ENCODE data around the gene POLD2. TPM values are rescaled to one million over a fixed set of nuclear protein-coding genes. Genes with fewer than 3 reads are reported as not detected.

POLD2 gene
- total RNA-seq, 4 donors from 2014 or later, result 50.8 to 69.0 (median 58.7) TPM

DNA sequence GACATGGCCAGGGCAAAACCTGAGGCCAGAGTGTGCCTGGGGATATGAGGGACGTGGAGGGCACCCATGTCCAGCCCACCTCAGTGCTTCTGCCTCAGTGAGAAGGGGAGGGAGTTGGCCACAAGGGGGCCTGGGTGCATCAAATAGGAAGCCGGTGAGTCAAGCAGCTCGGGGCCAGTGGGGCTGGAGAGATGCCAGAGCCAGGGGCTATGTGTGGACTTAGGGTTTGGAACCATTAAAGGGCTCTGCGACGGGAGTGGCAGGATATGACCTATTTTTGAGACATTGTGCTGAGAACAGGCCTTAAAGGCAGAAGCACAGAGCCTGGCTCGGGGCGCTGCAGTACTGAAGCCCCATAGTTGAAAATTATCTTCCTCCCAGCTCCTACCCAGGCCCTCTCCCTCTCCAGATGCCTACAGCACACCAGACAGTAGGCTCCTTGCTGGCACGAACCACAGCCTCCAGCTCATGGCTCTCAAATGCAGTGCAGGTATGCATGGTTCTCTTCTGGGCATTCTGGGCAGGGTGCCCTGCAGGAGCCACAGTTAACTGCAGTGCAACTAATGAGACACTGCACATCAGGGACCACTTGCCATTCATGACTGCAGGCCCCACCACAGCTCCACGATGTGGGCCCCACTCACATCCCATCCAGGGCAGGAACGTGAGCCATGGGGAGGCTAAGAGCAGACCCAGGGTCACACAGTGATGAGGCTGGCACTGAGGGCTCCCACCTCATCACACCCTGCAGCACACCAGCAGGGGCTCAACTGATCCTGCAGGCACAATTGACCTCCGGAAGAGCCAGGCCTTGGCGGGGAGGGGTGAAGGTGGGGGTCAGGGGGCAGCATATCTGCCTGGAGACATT lies 50.8 kb downstream of the POLD2 start:
- peak in 1 of 2 donors; percentile 95 for DNase-seq (ENCODE audit: low spot score in 2 of 2)
- intact Hi-C loops (cut with DNase I; ENCODE audit: low total_unique reads), result no loop called here

DNA sequence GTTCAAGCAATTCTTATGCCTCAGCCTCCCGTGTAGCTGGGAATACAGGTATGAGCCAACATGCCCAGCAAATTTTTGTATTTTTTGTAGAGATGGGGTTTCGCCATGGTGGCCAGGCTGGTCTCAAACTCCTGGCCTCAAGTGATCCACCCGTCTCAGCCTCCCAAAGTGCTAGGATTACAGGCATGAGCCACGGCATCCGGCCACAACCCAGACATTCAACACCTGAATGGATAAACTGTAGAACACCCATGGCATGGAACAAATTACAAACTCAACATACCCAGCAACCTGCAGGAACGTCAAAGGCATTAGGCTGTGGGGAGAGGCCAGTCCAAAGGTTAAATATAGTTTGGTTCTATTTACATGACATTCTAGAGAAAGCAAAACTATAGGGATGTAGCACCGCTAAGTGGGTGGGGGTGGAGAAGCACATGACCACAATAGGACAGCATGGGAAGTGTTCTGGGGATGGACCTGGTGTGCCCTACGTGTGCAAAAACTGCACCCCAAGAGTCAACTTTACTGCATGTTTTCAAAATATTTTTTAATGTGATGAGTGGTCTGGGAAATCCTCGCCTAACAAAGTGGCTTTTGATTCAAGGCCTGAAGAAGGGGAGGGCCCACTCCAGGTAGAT lies 51.5 kb downstream of the POLD2 start:
- DNase-seq (ENCODE audit: low spot score in 2 of 2), result no peak
- intact Hi-C loops (cut with DNase I; ENCODE audit: low total_unique reads), result no loop called here
- no peak for TF ChIP-seq POLR2A (IDR thresholded peaks at IDR 0.05)
- TF ChIP-seq, protein P1, sequence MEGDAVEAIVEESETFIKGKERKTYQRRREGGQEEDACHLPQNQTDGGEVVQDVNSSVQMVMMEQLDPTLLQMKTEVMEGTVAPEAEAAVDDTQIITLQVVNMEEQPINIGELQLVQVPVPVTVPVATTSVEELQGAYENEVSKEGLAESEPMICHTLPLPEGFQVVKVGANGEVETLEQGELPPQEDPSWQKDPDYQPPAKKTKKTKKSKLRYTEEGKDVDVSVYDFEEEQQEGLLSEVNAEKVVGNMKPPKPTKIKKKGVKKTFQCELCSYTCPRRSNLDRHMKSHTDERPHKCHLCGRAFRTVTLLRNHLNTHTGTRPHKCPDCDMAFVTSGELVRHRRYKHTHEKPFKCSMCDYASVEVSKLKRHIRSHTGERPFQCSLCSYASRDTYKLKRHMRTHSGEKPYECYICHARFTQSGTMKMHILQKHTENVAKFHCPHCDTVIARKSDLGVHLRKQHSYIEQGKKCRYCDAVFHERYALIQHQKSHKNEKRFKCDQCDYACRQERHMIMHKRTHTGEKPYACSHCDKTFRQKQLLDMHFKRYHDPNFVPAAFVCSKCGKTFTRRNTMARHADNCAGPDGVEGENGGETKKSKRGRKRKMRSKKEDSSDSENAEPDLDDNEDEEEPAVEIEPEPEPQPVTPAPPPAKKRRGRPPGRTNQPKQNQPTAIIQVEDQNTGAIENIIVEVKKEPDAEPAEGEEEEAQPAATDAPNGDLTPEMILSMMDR (IDR thresholded peaks at IDR 0.05), result no peak
- no peak overlapping the region for H3K4me3 ChIP-seq (ENCODE audit: low read depth, poor library complexity, severe bottlenecking)
- 55 to 57% methylated on average over 9 of the region's 9 CpGs for WGBS, 2 donors

More for the DNA sequence above, 50.8 kb downstream of the POLD2 start:
- TF ChIP-seq POLR2A (IDR thresholded peaks at IDR 0.05), result no peak
- TF ChIP-seq, protein P1 (IDR thresholded peaks at IDR 0.05), result no peak
- H3K4me3 ChIP-seq (ENCODE audit: low read depth, poor library complexity, severe bottlenecking), result no peak overlapping the region
- WGBS, 2 donors, result 39% methylated on average over 11 to 12 of the region's 12 CpGs

DNA sequence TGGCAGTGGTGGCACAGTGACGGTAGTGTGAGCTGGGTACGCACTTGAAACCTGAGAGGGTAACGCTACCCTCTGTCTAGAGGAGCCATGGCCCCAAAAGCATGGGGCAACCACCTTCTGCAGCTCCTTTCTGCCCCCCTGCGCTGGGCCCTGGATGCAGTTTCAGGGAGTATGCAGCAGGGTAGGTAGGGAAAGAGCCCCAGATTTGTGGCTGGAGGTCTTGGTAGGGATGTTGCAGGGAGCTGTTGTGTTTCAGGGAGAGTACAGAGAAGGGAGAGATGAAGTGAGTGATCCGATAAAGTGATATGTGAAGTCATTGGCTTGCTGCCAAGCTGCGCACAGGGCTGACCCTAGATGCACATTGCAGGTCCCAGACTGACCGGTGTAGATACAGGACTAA lies 55.3 kb downstream of the POLD2 start:
- no peak for DNase-seq (ENCODE audit: low spot score in 2 of 2)
- TF ChIP-seq, protein P1 (IDR thresholded peaks at IDR 0.05), result no peak
- TF ChIP-seq POLR2A (IDR thresholded peaks at IDR 0.05), result no peak
- 72 to 73% methylated on average over 7 of the region's 7 CpGs for WGBS, 2 donors
- no peak overlapping the region for H3K4me3 ChIP-seq (ENCODE audit: low read depth, poor library complexity, severe bottlenecking)
- intact Hi-C loops (cut with DNase I; ENCODE audit: low total_unique reads), result no loop called here

DNA sequence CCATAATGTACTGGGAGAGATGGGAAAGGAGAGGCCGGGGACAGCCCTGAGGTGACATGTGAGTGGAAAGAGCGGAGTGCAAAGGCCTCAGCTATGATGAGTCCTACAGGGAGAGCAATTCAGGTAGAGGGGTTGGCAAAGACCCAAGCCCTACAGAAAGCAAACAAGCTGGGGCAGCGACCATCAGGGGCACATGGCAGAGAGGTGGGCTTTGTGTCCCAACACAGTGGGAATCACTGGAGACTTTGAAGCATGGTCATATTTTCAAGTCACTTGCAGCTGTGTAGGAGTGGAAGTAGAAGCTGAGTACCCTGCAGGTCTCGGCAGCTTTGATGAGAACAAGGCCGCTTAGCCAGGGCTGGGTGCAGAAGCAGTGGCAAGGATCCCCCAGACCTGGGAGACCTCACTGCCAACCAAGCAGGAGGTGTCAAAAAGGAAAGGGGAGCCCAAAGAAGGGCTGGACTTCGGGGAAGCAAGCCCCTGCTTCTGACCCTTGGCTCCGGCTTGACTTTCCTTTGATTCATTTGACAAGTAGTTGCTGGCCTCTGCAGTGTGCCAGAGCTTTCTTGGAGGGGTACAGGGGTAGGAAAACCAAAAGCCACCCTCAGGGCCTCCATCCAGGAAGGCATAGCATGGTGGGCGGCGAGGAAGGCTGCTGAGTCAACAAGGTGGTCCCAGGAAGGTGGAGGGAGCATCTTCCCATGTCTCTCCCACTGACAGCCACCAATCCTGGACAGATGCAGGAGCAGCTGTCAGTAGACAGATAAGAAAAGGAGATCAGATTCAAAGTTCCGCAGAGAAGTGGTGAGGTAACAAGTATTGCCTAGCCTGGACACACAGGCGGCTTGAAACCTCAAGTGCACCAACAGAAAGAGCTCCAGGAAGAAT lies 56.0 kb downstream of the POLD2 start:
- no peak for DNase-seq (ENCODE audit: low spot score in 2 of 2)
- no peak overlapping the region for H3K4me3 ChIP-seq (ENCODE audit: low read depth, poor library complexity, severe bottlenecking)
- intact Hi-C loops (cut with DNase I; ENCODE audit: low total_unique reads), result no loop called here
- TF ChIP-seq, protein P1 (IDR thresholded peaks at IDR 0.05), result no peak
- TF ChIP-seq POLR2A (IDR thresholded peaks at IDR 0.05), result no peak
- WGBS, 2 donors, result 83 to 87% methylated on average over 11 of the region's 11 CpGs

DNA sequence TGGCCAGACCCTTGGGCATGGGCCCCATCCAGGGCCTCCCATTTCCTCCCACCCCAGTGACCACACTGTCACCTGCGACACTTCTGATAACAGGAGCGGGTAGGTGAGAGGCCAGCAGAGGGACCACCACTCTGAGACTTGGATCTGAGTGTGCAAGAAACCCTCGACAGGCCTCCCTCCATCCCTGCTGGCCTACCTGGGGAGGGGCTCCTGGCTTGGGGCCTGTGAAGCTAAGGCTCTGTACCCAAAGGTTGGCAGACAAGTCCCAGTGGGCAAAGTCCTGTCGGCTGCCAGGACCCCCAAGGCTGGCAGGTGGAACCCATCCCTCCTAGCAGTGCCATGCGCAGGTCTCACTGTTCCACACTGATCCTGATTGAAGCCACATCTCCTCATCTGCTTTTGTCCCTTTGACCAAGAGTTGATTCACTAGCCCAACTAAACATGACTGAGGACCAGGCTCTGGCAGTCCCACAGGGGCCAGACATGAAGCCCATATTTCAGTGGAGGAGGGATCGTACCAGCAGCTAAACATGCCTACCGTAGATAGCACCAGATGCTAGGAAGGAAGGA lies 56.8 kb downstream of the POLD2 start:
- intact Hi-C loops (cut with DNase I; ENCODE audit: low total_unique reads), result no loop called here
- TF ChIP-seq, protein P1 (IDR thresholded peaks at IDR 0.05), result no peak
- no peak for TF ChIP-seq POLR2A (IDR thresholded peaks at IDR 0.05)
- 80 to 88% methylated on average over 5 to 7 of the region's 7 CpGs for WGBS, 2 donors
- H3K4me3 ChIP-seq (ENCODE audit: low read depth, poor library complexity, severe bottlenecking), result no peak overlapping the region
- no peak for DNase-seq (ENCODE audit: low spot score in 2 of 2)
